Hepatocyte (in vitro differentiated cells): Measurements from ENCODE around the gene RARRES2. TPM values are rescaled to one million over a fixed set of nuclear protein-coding genes. Genes with fewer than 3 reads are reported as not detected.

Experiments used
- DNase-seq: peaks from one replicate; pipeline ENCODE4 v3.0.0-alpha.2; 2016; ENCODE audit warnings: low spot score
- H2AFZ ChIP-seq: fragments of 200-600 bp; sonication (generic); 2 replicates; pipeline ENCODE4 v1.6.0; 2016; ENCODE audit warnings: antibody characterized with exemption, mild to moderate bottlenecking
- H3K27ac ChIP-seq: fragments of 200-600 bp; sonication (generic); 2 replicates; pipeline ENCODE4 v1.5.1; 2016; ENCODE audit warnings: mild to moderate bottlenecking
- H3K27me3 ChIP-seq: fragments of 200-600 bp; sonication (generic); 2 replicates; pipeline ENCODE4 v1.6.1; 2016
- H3K36me3 ChIP-seq: fragments of 200-600 bp; sonication (generic); replicated peaks from 2 replicates; pipeline ENCODE4 v1.5.1; 2016; ENCODE audit warnings: low read depth; ENCODE audit not compliant: insufficient read depth
- H3K4me1 ChIP-seq: fragments of 200-600 bp; sonication (generic); 2 replicates; pipeline ENCODE4 v1.5.1; 2016; ENCODE audit warnings: mild to moderate bottlenecking, moderate library complexity; ENCODE audit not compliant: insufficient read depth
- H3K4me2 ChIP-seq: fragments of 200-600 bp; sonication (generic); 2 replicates; pipeline ENCODE4 v1.6.0; 2016
- H3K4me3 ChIP-seq: fragments of 200-600 bp; sonication (generic); 2 replicates; pipeline ENCODE4 v1.5.1; 2016; ENCODE audit warnings: mild to moderate bottlenecking
- H3K79me2 ChIP-seq: fragments of 200-600 bp; sonication (generic); 2 replicates; pipeline ENCODE4 v1.6.0; 2017; ENCODE audit warnings: mild to moderate bottlenecking
- H3K9me2 ChIP-seq: fragments of 200-600 bp; sonication (generic); replicated peaks from 2 replicates; pipeline ENCODE4 v1.6.0; 2017; ENCODE audit warnings: mild to moderate bottlenecking; ENCODE audit not compliant: insufficient read depth
- H3K9me3 ChIP-seq: fragments of 200-600 bp; sonication (generic); 2 replicates; pipeline ENCODE4 v1.5.1; 2016; ENCODE audit warnings: low read depth, mild to moderate bottlenecking
- H4K20me1 ChIP-seq: fragments of 200-600 bp; sonication (generic); 2 replicates; pipeline ENCODE4 v1.6.0; 2016; ENCODE audit warnings: mild to moderate bottlenecking; ENCODE audit not compliant: insufficient read depth, poor library complexity, severe bottlenecking
- CTCF ChIP-seq: fragments of 200-600 bp; sonication (generic); IDR thresholded peaks from 2 replicates; pipeline ENCODE4 v1.5.1; 2016; ENCODE audit warnings: antibody characterized with exemption, mild to moderate bottlenecking; ENCODE audit not compliant: poor library complexity
- EZH2 ChIP-seq: fragments of 200-600 bp; sonication (generic); IDR thresholded peaks from 2 replicates; pipeline ENCODE4 v1.6.1; 2016; ENCODE audit warnings: antibody characterized with exemption, mild to moderate bottlenecking, borderline replicate concordance
- EZH2phosphoT487 ChIP-seq: fragments of 200-600 bp; sonication (generic); IDR thresholded peaks from one replicate; pipeline ENCODE4 v1.6.1; 2018; ENCODE audit warnings: antibody characterized with exemption, mild to moderate bottlenecking, low read depth, moderate library complexity; ENCODE audit not compliant: unreplicated experiment, severe bottlenecking
- WGBS: methylation state at CpG from one replicate; pipeline ENCODE4 v1.1.6; 2016; ENCODE audit warnings: low lambda C conversion rate; ENCODE audit errors: missing lambda C conversion rate; 5-methylcytosine and 5-hydroxymethylcytosine counted together
- polyA plus RNA-seq: library from polyadenylated mRNA; unstranded; fragments of >200 nt; fragmentation: Nextera tagmentation; extraction: Ambion mirVana; gene quantifications from 2 replicates; pipeline ENCODE4 v1.2.1, GENCODE V29; 2016
- total RNA-seq: library from RNA; depleted of rRNA; stranded (reverse); fragments of >200 nt; gene quantifications from 2 replicates; pipeline ENCODE4 v1.2.3, GENCODE V29; 2014

RARRES2 gene
- total and polyA plus RNA-seq, 2 experiments from 2014 or later: 104 to 187 TPM

- no peak overlapping the region for H3K4me3 ChIP-seq
- no peak overlapping the region for H2AFZ ChIP-seq
- DNase-seq: no peak
- H3K4me2 ChIP-seq: no peak overlapping the region
- no peaks in the 10 kb centered on the region for H4K20me1 ChIP-seq
- no peak overlapping the region for H3K27ac ChIP-seq
- 70% methylated on average over 5 of the region's 5 CpGs for WGBS
- no peaks in the 10 kb centered on the region for H3K36me3 ChIP-seq
- H3K4me1 ChIP-seq: no peaks in the 10 kb centered on the region
- no peaks in the 10 kb centered on the region for H3K9me3 ChIP-seq
- no peaks in the 10 kb centered on the region for H3K79me2 ChIP-seq
- no peaks in the 10 kb centered on the region for H3K27me3 ChIP-seq
- no peaks in the 10 kb centered on the region for H3K9me2 ChIP-seq
- TF ChIP-seq EZH2phosphoT487 (no peak), EZH2 (no peak), CTCF (no peak)
Measured at GRCh38 chr7:150311711-150312110, 29.7 kb downstream of the RARRES2 start.

- WGBS: 87% methylated on average over 4 of the region's 4 CpGs
- Histone ChIP-seq H3K79me2 (no peaks in the 10 kb centered on the region), H3K36me3 (no peaks in the 10 kb centered on the region), H3K9me3 (no peaks in the 10 kb centered on the region), H3K4me1 (no peaks in the 10 kb centered on the region), H3K4me3 (no peak overlapping the region), H3K4me2 (no peak overlapping the region), H3K27me3 (no peaks in the 10 kb centered on the region), H4K20me1 (no peaks in the 10 kb centered on the region), H2AFZ (no peak overlapping the region), H3K9me2 (no peaks in the 10 kb centered on the region), H3K27ac (no peak overlapping the region)
- DNase-seq: no peak
- TF ChIP-seq EZH2 (no peak), CTCF (no peak), EZH2phosphoT487 (no peak)
Measured at GRCh38 chr7:150311146-150311545, 30.3 kb downstream of the RARRES2 start.

GRCh38 chr7:150308575-150308974, 32.9 kb downstream of the RARRES2 start:
- Histone ChIP-seq H3K4me1 (no peaks in the 10 kb centered on the region), H3K9me3 (no peaks in the 10 kb centered on the region)

More at GRCh38 chr7:150308575-150308974, 32.9 kb downstream of the RARRES2 start:
- Histone ChIP-seq H3K79me2 (no peaks in the 10 kb centered on the region), H3K4me2 (no peak overlapping the region), H3K4me3 (no peak overlapping the region), H3K9me2 (no peaks in the 10 kb centered on the region), H2AFZ (no peak overlapping the region), H3K27ac (no peak overlapping the region), H3K36me3 (no peaks in the 10 kb centered on the region), H3K27me3 (no peaks in the 10 kb centered on the region), H4K20me1 (no peaks in the 10 kb centered on the region)
- no peak for DNase-seq
- TF ChIP-seq EZH2 (no peak), EZH2phosphoT487 (no peak), CTCF (no peak)
